GM19240 (cell line): ENCODE measurements around the gene TFEC.
"Not testable (repeated sequence)": the region's sequence is repeated elsewhere in the genome, so short reads cannot be mapped to it uniquely, and the experiment has no call there.

Experiments
- DNase-seq: peaks from one replicate; pipeline ENCODE4 v3.0.0; 2011; ENCODE audit warnings: low spot score; ENCODE audit not compliant: insufficient read length

TFEC gene

GRCh38 chr7:116030651-116031276 lies at the start of gene TFEC:
TFEC (minus strand) TSS chr7:116030763; CDS start chr7:115984441, 46,322 bp downstream.
- no peak for DNase-seq

- no peak for DNase-seq
Measured at GRCh38 chr7:116075351-116076145, 45.0 kb upstream of the TFEC start.

GRCh38 chr7:116071629-116072028 lies 41.1 kb upstream of the TFEC start:
- DNase-seq = no peak

- DNase-seq = no peak
Measured at GRCh38 chr7:116064179-116064578, 33.6 kb upstream of the TFEC start.

GRCh38 chr7:116062666-116063065 lies 32.1 kb upstream of the TFEC start:
- DNase-seq = no peak

GRCh38 chr7:116052006-116052405 lies 21.4 kb upstream of the TFEC start:
- no peak for DNase-seq

- DNase-seq = not testable (repeated sequence)
Measured at GRCh38 chr7:116047261-116047660, 16.7 kb upstream of the TFEC start.

GRCh38 chr7:116045532-116045931 lies 15.0 kb upstream of the TFEC start:
- DNase-seq = no peak

GRCh38 chr7:116041615-116042014 lies 11.1 kb upstream of the TFEC start:
- DNase-seq = peak; percentile 12

- no peak for DNase-seq
Measured at GRCh38 chr7:116037401-116037800, 6.8 kb upstream of the TFEC start.

- no peak for DNase-seq
Measured at GRCh38 chr7:116034411-116034810, 3.8 kb upstream of the TFEC start.

GRCh38 chr7:116032886-116033285 lies 2.3 kb upstream of the TFEC start:
- DNase-seq = no peak

GRCh38 chr7:116028787-116029186 lies 1.8 kb downstream of the TFEC start:
- DNase-seq = no peak

GRCh38 chr7:116027786-116028185 lies 2.8 kb downstream of the TFEC start:
- no peak for DNase-seq

- no peak for DNase-seq
Measured at GRCh38 chr7:116024826-116025809, 5.4 kb downstream of the TFEC start.

- no peak for DNase-seq
Measured at GRCh38 chr7:116021237-116021636, 9.3 kb downstream of the TFEC start.

- DNase-seq = no peak
Measured at GRCh38 chr7:116018731-116019130, 11.8 kb downstream of the TFEC start.

GRCh38 chr7:116013675-116014074 lies 16.9 kb downstream of the TFEC start:
- no peak for DNase-seq

- no peak for DNase-seq
Measured at GRCh38 chr7:116011584-116011983, 19.0 kb downstream of the TFEC start.

GRCh38 chr7:116004762-116005161 lies 25.8 kb downstream of the TFEC start:
- DNase-seq = not testable (repeated sequence)

GRCh38 chr7:115997221-115997620 lies 33.3 kb downstream of the TFEC start:
- no peak for DNase-seq

GRCh38 chr7:115995701-115996100 lies 34.9 kb downstream of the TFEC start:
- no peak for DNase-seq
